NCI-H1694 treated with DMSO at 0.1 percent for 48 hours (cell line): ENCODE results near the gene MYRFL.
A peak's percentile ranks its signal among the peaks of the same experiment; 100 is the strongest.

Experiments used
- DNase-seq: peaks from one replicate; lab custom pipeline; 2025; lab: John Stamatoyannopoulos, UW

The MYRFL gene

DNA sequence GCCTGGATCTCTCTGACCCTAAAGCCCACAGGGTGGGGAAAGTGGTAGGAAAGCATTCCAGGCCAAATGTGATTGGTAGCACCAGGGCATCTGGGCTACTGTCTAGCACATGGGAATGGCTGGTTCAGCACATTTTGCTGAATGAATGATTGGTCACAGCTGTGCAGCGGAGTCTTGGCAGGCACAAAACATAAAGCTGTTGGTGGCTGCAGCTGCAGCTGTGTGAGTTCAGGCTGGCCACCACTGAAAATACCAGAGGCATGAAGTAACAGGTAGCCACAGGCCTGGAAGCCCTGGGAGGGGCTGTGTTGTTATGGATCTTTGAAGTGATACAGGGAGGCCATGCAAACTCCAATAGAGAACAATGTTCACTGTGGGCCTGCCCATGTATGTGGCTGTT lies 72.7 kb downstream of the MYRFL start:
- no peak for DNase-seq

DNA sequence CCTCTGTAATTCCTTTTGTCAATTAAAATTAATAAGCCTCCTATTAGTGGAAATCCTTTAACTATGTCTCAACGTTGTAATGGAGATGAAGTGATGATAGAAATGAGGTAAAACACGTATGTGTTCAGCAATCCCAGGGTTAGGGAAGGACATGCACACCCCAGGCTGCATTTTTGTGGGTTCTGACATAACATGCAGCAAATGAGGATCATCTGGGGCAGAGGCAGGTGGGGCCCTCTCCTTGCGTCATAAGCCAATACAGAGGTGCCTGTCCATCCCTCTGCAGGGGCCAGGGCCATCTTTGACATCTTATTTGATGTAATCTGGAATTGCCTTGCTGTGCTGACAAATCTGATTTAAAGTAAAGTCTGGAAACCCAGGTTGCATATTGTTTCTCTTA lies 73.2 kb downstream of the MYRFL start:
- DNase-seq = no peak

DNA sequence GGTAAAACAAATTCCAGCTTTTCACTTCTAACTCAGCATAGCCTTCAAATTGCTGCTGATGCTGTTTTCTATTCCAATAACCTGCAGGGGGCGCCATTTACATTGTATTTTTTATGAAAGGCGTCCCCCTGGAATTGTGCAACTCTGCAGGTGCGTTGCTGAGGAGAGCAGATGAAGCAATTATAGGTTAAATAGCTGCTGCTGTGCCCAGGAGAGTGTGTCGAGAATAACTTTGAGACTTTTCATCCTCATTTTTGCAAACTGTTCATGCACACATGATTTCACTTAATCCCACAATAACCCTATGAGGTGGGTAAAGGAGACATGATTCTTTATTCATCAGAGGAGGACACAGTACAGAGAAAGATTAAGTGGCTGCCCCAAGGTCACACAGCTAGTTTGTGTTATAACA lies 75.7 kb downstream of the MYRFL start:
- peak; percentile 89 for DNase-seq

DNA sequence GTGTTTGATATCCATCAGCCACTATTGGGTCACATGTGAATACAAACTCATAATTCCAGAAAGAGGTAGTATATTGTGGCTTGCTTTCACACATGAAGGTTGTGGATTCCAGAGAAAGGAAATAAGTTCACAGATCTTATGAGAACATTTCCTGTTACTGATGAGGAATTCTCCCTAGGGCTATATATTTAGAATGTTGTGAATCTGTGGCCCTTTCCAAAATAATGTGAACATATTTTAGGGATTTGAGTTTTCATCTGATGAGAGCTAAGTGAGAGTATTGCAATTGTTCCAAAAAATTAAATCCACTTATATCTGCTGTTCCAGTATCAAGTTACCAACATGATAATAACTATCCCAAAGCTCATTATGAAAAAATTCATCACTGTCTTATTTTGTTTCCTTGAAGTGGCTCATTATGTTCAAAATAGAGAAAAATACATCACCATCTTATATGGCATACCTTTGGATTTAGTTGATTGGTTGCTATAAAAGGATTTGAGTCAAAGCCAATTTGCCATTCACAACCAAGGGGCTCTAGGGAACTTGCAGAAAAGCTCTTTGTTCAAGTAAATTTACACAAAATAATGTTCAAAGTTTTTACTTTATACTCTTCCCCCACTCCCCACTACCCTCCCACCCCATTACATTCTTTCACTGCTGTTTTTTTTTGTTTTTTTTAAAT lies 76.3 kb downstream of the MYRFL start:
- DNase-seq = no peak

DNA sequence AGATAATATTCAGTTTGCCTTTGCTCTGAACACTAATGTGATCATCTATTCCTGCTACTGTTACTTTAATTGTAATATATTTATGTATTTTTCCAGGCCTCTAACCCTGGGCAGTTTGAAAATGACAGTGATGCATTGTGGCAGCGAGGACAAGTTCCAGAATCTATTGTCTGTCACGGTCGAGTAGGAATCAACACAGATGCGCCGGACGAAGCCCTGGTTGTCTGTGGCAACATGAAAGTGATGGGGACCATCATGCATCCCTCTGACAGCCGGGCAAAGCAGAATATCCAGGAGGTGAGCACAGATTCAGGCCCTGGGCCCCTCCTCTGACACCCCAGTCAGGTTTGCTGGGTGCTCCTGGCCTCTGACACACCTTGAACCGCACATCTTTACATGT lies 78.5 kb downstream of the MYRFL start:
- DNase-seq = no peak

DNA sequence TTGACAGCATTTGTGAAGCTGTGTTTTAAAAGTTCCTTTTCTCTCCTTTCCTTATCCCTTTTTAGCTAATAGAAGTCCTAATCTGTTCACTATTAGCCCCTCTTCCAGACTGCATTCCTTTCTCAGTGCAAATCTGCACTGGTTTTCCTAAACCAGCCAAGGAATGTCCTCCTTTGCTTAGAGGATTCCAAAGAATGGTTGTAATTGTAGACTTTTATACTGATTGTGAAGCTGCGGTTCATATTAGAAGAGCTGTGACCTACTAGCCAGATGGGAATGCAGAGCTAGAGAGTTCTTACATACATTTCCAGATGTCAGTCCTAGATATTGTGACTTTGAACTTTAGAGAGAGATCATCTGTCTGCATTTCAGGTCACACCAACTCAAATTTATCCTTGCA lies 79.8 kb downstream of the MYRFL start:
- DNase-seq = no peak

DNA sequence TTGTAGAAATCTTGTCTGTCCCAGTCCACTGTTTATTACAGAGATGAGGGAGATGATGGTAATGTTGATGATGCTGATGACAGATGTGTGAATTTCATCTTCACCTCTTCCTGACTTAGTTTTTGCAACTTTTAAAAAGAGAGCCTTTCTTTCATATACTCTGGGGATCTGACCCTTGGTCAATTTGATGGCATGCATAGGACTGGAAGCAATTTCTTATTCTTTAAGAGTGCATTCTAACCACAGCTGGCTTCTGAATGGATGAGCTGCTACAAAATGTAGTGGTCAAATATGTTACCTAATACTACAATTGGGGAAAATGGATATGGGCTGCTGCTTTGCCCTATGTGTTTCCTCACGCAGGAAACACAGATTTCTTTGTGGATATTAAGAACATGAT lies 80.8 kb downstream of the MYRFL start:
- no peak for DNase-seq

DNA sequence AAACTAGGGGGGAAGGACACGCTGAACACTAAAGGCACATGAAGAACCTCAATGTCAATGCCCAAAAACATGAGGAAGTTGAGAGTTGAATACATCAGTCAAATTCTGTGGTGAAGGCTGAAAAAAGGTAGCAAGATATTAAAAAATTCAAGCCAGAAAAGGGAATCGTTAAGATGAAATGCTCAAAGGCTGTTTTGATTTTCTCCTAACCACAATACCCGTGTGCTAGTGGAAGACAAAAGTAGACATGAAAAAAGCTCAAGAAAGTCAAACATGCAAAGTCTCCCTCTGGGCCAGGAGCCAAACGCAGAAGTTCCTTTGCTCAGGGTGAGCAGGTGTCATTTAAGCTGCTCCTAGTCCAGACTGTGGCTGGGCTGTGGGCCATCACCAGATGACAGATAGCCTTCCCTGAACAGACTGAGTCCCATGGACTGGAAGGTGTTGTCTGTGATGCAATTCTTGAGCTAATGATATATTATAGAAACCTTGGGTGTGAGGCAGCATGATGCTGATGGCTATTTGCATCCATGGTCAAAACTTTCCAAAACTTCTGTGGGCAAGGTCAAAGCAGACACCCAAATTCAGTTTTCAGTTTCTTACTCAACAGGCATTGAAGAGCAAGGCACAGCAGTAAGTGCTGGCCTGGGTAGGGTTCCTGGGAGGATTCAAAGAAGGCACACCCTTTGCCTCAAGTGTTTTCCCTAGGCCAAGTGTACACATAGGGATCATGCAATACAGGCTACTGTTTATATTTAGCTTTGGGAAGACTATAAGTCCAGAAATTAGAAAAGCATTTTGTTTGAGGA lies 81.6 kb downstream of the MYRFL start:
- DNase-seq = no peak

DNA sequence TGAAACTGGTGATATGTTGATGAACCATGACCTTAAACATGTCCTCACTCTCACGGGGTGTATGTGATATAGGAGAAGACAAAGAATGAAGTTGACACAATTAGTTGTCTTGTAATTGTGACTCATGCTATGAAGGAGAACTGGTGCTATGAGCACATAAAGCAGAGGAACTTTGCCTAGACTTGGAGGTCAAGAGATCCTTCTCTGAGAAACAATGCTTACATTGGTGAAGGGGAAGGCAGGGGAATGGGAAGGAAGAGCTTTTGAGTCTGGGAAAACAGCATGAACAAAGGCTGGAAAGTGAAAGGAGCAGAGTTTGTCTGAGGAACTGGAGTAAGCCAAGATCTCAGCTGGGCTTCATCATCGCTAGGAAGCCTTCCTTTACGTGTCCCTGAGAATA lies 83.2 kb downstream of the MYRFL start:
- DNase-seq = no peak

DNA sequence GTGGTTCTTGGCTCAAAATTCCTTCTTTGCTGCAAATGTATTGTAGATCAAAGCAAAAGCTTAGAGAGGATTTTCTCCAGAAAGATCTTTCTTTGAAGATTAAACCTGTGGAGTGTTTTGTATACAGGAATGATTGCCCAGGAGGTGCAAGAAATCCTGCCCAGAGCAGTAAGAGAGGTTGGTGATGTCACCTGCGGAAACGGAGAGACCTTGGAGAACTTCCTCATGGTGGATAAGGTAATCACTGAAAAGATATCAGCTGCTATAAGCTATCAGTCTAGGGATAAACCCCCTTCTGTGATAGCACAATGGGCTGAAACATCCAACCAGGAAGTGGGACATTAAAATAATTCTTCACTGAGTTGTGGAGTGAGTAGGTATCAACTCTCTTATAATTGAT lies 85.7 kb downstream of the MYRFL start:
- DNase-seq = no peak

DNA sequence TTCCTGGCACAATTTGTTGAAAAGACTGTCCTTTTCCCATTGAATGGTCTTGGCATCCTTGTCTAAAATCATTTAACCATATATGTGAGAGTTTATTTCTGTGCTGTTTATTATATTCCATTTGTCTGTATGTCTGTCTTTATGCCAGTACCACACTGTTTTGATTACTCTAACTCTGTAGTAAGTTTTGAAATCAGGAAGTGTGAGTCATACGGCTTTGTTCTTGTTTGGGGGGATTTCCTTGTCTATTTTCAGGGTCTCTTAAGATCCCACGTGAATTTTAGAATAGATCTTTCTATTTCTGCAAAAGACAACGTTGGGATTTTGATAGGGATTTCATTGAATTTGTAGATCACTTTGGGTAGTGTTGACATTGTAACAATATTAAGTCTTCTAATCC lies 88.5 kb downstream of the MYRFL start:
- DNase-seq = no peak

DNA sequence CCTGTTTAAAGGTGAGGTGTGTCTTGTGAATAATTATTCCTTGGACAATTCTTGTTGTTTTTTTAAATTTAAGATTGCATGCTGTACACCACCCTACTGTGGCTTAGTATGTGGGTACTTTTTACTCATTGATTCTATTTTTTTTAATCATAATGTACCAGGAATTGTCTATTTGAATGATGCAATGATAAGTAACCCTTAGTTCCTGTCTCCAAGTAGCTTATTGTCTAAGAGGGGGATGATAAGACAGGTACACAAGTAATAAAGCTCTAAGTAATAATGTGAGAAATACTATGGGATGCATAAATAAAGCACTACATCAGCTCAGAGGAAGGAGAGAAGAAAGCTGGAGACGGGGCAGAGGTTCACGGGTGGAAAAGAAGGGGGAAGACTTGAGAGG lies 90.9 kb downstream of the MYRFL start:
- no peak for DNase-seq

DNA sequence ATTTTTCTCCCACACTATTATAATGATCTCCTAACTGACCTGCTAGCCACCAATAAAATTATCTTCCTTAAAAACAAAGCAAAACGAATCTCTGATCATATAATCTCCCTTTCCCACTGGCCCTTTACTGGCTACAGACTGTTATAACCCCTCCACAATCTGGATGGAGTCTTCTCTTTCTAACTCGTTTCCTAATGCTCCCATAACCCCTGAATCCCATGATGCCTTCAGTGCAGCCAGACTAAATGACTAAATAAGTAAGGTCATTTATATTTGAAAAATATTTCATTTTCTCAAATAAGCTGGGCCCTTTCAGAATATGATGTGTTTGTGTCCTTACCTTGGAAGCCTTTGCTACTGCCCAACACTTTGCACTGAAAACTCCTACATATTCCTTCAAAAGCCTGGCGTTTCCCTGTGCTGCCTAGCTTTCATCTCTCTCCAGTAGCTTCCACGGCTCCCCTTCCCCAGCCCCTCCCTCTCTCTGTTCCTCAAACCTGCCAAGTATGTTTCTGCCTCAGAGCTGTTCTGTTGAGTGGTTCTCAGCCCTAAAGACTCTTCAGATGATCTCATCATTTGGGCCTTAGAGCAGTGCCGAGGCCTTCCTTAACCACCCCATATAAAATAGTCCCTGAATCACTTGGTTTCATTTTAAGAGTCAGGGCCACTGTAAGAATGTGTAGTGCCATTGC lies 91.7 kb downstream of the MYRFL start:
- no peak for DNase-seq

DNA sequence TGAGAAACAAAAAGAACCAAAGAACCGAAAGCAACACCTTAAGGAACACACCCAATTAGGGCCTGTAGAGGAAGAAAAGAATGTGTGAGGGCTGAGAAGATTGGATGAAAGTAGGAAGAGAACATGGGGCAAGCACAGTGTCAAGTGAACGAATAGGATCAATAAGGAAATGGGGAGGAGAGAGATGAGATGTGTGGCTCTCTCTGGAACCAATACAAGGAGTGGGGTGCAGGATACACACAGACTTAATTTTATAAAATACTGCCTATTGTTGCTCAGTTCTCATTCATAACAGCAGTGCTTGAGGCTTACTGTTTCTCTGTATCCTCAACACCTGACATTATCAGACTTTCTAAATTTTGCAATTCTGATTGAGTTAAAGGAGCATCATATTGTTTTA lies 93.3 kb downstream of the MYRFL start:
- no peak for DNase-seq

DNA sequence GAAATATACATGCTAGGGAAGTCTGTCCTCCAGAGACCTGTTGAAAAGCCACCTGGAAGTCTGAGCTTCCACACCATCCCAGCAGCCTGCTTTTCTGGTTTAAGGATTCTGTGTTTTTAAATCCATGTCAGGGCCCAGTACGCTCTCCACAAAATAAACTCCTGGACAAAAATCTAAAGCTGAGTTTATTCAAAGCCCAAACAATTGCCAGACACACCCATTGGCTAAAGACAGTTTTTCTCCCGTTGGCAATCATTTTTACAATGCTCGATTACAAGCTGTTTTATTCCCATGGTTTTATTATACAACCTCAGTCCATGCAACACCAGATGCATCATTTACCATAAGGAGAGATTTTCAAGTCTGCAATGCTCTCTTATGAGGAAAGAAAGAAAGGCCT lies 94.5 kb downstream of the MYRFL start:
- DNase-seq = no peak

DNA sequence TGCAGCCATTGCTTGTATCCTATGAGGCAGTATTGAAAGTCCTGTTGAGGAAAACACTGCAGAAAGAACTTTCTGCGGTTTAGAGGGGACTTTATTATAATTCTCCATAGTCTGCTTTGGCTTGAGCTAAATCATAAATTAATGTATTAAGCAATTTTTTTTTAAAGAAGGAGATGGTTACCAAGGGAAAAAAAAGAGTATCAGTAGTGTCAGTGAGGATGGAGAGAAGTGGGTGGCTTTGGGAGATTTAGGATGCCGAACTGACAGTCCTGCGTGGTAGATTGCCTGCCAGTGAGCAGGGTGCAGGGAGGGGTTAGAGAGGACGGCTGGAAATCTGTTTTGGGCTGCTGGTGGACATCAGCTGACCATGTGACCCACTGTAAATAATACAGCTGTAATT lies 96.8 kb downstream of the MYRFL start:
- no peak for DNase-seq

DNA sequence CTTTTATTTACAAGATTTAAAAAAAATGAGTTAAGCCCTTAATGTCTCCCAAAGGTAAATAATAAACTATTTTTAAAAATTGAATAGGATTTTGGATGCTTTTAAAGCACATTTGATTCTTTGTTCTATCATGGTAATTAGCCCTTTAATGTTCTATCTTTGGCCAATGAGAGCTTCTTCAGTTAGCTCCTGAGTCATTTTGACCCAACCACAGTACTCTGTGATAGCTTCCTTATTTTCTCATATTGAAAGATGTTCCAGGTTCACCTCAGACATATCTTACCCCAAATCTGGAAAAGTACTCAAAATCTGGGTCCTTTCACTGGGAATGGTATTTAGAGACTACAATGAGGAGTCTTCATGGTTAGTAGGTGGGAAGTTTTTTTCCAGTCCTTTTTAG lies 98.0 kb downstream of the MYRFL start:
- no peak for DNase-seq

DNA sequence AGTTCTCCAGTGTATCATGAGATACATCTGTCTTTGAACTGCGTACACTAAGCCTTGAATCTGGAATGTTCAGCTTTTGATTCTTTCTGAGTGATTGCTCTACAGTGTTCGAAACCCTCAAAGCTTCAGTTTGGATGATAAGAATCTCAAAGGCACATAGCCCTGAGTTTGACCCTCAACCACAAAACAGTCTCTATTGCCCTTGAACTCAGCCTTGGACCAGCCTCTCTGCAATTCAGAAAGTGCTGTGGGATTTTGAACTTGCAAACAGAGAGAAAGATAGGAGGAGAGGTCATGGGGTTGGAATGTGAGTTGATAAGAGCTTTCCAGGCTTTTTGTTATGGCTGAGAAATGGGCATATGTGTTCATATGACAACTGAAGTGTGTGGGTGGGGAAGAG lies 100.3 kb downstream of the MYRFL start:
- DNase-seq = no peak

DNA sequence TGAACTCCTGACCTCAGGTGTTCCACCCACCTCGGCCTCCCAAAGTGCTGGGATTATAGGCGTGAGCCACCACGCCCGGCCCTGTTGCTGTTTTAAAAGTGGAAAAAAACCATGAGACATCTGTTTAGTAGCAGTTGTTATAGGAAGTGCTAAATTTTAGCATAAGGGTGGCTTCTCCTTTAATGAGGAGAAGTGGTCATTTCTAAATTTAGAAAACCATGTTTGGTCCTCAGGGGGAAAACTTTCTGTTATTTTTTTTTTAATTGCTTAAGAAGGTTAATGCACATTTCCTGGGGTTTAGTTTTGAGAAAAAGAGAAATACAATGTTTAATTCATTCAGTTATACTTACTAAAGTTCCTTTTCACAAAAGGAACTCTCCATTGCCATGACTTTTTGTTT lies 102.1 kb downstream of the MYRFL start:
- DNase-seq = no peak

DNA sequence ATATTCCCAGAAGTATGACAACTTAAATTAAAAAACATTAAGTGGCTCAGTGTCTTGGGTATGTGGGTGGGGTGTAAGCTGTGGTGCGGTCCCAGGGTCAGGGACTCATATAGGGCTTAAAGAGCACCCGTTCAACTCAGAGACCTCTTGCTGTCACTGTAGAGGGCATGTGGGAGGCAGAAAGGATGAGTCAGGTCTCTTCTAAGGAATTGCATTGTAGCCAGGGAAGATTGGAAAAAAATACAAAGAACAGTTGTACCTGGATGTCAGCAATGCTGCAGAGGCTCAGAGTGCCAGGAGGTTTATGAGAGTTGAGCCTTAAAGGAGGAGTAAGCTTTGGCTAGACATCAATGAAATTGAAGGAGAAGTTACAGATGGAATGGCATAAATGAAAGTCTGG lies 104.1 kb downstream of the MYRFL start:
- no peak for DNase-seq

DNA sequence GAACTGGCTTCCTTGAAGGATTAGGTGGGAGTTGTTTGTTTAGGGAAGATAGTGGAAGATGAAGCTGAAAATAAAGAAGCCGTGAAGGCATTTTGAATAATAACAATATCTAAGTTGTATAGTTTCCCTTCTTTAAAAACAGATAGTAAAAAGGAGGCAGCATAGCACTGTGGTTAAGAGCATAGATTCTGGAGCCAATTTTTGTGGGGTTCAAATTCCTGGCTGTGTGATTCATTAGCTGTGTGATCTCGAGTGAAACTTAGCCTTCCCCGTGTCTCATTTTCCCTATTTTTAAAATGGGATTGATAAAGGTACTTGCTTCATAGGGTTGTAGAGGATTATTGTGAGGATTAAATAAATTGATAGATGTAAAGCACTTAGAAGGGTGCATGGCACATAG lies 104.5 kb downstream of the MYRFL start:
- no peak for DNase-seq

DNA sequence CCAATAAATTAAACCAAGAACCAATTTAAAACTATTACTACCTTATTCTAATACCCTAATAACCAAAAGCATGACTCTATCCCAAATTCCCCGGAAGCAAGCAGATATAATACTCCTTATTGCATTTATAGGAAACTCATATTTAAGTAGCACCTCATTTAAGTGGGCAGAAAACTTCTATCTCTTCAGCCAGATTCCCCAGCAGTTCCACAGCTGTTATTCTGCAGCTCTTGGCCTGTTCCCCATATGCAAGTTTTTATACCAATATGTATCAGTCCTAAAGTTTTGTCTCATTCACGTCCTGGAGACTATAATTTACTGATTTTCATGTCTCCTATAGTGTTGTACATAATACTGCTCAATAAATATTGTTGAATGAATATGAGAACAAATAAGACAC lies 106.5 kb downstream of the MYRFL start:
- no peak for DNase-seq

DNA sequence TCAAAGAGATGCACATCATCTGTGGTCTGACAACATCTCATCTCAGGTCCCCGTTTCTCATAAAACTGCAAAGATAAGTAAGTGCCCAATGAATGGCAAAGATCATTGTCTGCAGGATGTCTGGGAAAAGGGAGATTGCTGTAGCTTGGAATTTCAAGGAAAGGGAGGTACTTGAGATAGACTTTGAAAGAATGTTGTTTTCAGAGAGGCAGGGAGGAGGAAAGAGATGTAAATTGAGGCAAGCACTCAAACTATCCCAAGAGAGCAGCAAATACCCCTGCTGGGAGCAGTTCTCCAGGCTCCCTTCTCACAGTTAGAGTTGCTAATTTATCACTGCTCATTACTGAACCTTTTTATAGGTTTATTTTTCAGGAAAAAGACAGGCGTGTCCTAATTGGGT lies 107.1 kb downstream of the MYRFL start:
- no peak for DNase-seq
